Stimulated activated CD4-positive, alpha-beta T cell treated with anti-CD3 and anti-CD28 coated beads, Interleukin-1b, Interleukin-23, amount 100 ng/mL, for 1 hour (primary cell): ENCODE data around the gene PRSS57.

ENCODE experiments used
- DNase-seq, 2 donors: peaks; one replicate each; pipeline ENCODE4 v3.0.0-alpha.2; 2020; ENCODE audit warnings: low read depth in 2 of 2

PRSS57 gene

GRCh38 chr19:638906-639252 is 56.4 kb downstream of the PRSS57 start:
- no peak for DNase-seq
